NT2/D1 (cell line): ENCODE data around the gene TNFRSF8.

Experiments
- YY1 ChIP-seq: IDR thresholded peaks from 2 replicates; pipeline ENCODE4 v1.6.1; 2011; ENCODE audit not compliant: insufficient read length, insufficient read depth
- ZNF274 ChIP-seq: IDR thresholded peaks from 2 replicates; pipeline ENCODE4 v1.6.1; 2011; ENCODE audit warnings: mild to moderate bottlenecking, low read depth, low read length

GRCh38 chr1:12091191-12091590 is 28.1 kb downstream of the TNFRSF8 start:
- TF ChIP-seq YY1 (no peak), ZNF274 (no peak)
